GM23338 (cell line): ENCODE measurements around the gene CHST10. TPM values are rescaled to one million over a fixed set of nuclear protein-coding genes. Genes with fewer than 3 reads are reported as not detected.

Experiments
- ATAC-seq: fragments of 200-7000 bp; cut with Tn5 transposase; 3 replicates; pipeline ENCODE4 v1.9.1; 2020
- DNase-seq: peaks from one replicate; pipeline ENCODE4 v3.0.0-alpha.2; 2015; ENCODE audit warnings: low spot score
- H2AFZ ChIP-seq: fragments of 200-600 bp; sonication (generic); 2 replicates; pipeline ENCODE4 v1.8.0; 2016; ENCODE audit warnings: antibody characterized with exemption, mild to moderate bottlenecking, moderate library complexity
- H3F3A ChIP-seq: fragments of 200-600 bp; sonication (generic); replicated peaks from 2 replicates; pipeline ENCODE4 v1.8.0; 2017; ENCODE audit warnings: antibody characterized with exemption, mixed run types, low read depth
- H3K27ac ChIP-seq: fragments of 200-600 bp; sonication (generic); 2 replicates; pipeline ENCODE4 v1.6.1; 2016; ENCODE audit warnings: low read depth
- H3K27me3 ChIP-seq: fragments of 200-600 bp; sonication (generic); 2 replicates; pipeline ENCODE4 v1.8.0; 2016; ENCODE audit warnings: mild to moderate bottlenecking, mixed run types, moderate library complexity; ENCODE audit not compliant: insufficient read depth
- H3K36me3 ChIP-seq: fragments of 200-600 bp; sonication (generic); 2 replicates; pipeline ENCODE4 v1.8.0; 2016; ENCODE audit warnings: mild to moderate bottlenecking; ENCODE audit not compliant: insufficient read depth
- H3K4me1 ChIP-seq: fragments of 200-600 bp; sonication (generic); 2 replicates; pipeline ENCODE4 v1.8.0; 2016; ENCODE audit warnings: mild to moderate bottlenecking, moderate library complexity; ENCODE audit not compliant: insufficient read depth
- H3K4me2 ChIP-seq: fragments of 200-600 bp; sonication (generic); 2 replicates; pipeline ENCODE4 v1.7.1; 2017; ENCODE audit warnings: mixed run types
- H3K4me3 ChIP-seq: fragments of 200-600 bp; sonication (generic); 2 replicates; pipeline ENCODE4 v1.6.1; 2016; ENCODE audit warnings: mixed run types
- H3K79me2 ChIP-seq: fragments of 200-600 bp; sonication (generic); replicated peaks from 2 replicates; pipeline ENCODE4 v1.8.0; 2017; ENCODE audit warnings: mild to moderate bottlenecking; ENCODE audit not compliant: insufficient read depth
- H3K9me2 ChIP-seq: fragments of 200-600 bp; sonication (generic); 2 replicates; pipeline ENCODE4 v1.8.0; 2017; ENCODE audit not compliant: insufficient read depth
- H4K20me1 ChIP-seq: fragments of 200-600 bp; sonication (generic); replicated peaks from 2 replicates; pipeline ENCODE4 v1.8.0; 2017; ENCODE audit warnings: mild to moderate bottlenecking; ENCODE audit not compliant: insufficient read depth
- H3K27ac Mint-ChIP-seq: 2 replicates; pipeline ENCODE4 v1.8.0; 2020; ENCODE audit warnings: inconsistent platforms, mild to moderate bottlenecking, moderate library complexity, mixed read lengths
- H3K27me3 Mint-ChIP-seq: 3 replicates; pipeline ENCODE4 v1.8.0; 2022; ENCODE audit warnings: low read depth, mild to moderate bottlenecking, moderate library complexity, mixed read lengths, inconsistent platforms; ENCODE audit not compliant: insufficient read depth, poor library complexity
- H3K36me3 Mint-ChIP-seq: 3 replicates; pipeline ENCODE4 v1.8.0; 2021; ENCODE audit warnings: low read depth, mild to moderate bottlenecking, inconsistent platforms, moderate library complexity, mixed read lengths
- H3K4me1 Mint-ChIP-seq: 3 replicates; pipeline ENCODE4 v1.8.0; 2020; ENCODE audit warnings: mild to moderate bottlenecking, inconsistent platforms, mixed read lengths
- H3K4me3 Mint-ChIP-seq: 3 replicates; pipeline ENCODE4 v1.8.0; 2021; ENCODE audit warnings: moderate library complexity, mild to moderate bottlenecking, inconsistent platforms, mixed read lengths
- H3K9me3 Mint-ChIP-seq: 3 replicates; pipeline ENCODE4 v1.8.0; 2020; ENCODE audit warnings: moderate library complexity, mild to moderate bottlenecking, inconsistent platforms, mixed read lengths
- CREB1 ChIP-seq: fragments of 250-450 bp; sonication (Bioruptor Pico); IDR thresholded peaks from 2 replicates; pipeline ENCODE4 v1.5.0; 2020; ENCODE audit warnings: low read depth, mild to moderate bottlenecking, moderate library complexity
- EZH2 ChIP-seq: fragments of 200-600 bp; sonication (generic); IDR thresholded peaks from one replicate; pipeline ENCODE4 v1.8.0; 2017; ENCODE audit warnings: antibody characterized with exemption, mild to moderate bottlenecking, low read depth; ENCODE audit not compliant: unreplicated experiment
- EZH2phosphoT487 ChIP-seq: fragments of 200-600 bp; sonication (generic); IDR thresholded peaks from one replicate; pipeline ENCODE4 v1.8.1; 2018; ENCODE audit warnings: antibody characterized with exemption; ENCODE audit not compliant: unreplicated experiment
- JUNB ChIP-seq: IDR thresholded peaks from one replicate; pipeline ENCODE4 v1.6.1; 2016; ENCODE audit warnings: antibody characterized with exemption; ENCODE audit not compliant: unreplicated experiment
- NANOG ChIP-seq: IDR thresholded peaks from 2 replicates; pipeline ENCODE4 v1.6.1; 2016; ENCODE audit warnings: antibody characterized with exemption, borderline replicate concordance
- POLR2AphosphoS5 ChIP-seq: IDR thresholded peaks from 2 replicates; pipeline ENCODE4 v1.6.1; 2016; ENCODE audit warnings: antibody characterized with exemption, low read depth
- STAT1 ChIP-seq: IDR thresholded peaks from one replicate; pipeline ENCODE4 v1.6.1; 2016; ENCODE audit warnings: antibody characterized with exemption; ENCODE audit not compliant: unreplicated experiment
- ZNF114 ChIP-seq: fragments of 250-450 bp; sonication (Bioruptor Pico); IDR thresholded peaks from 2 replicates; pipeline ENCODE4 v1.5.0; 2020; ENCODE audit warnings: mild to moderate bottlenecking, moderate library complexity
- ZNF331 ChIP-seq: fragments of 250-450 bp; sonication (Bioruptor Pico); IDR thresholded peaks from 2 replicates; pipeline ENCODE4 v1.5.0; 2020; ENCODE audit warnings: low read depth, mild to moderate bottlenecking, moderate library complexity
- polyA plus RNA-seq: library from polyadenylated mRNA; unstranded; fragments of >200 nt; fragmentation: Nextera tagmentation; extraction: Ambion mirVana; gene quantifications from 2 replicates; pipeline ENCODE4 v1.2.1, GENCODE V29; 2016
- total RNA-seq: library from RNA; depleted of rRNA; stranded (reverse); fragments of >200 nt; shearing (Covaris generic); gene quantifications from 2 replicates; pipeline ENCODE4 v1.2.3, GENCODE V29; 2014
- TF ChIP-seq, protein P1 (sequence below): IDR thresholded peaks from 2 replicates; pipeline ENCODE4 v1.6.1; 2016; ENCODE audit warnings: antibody characterized with exemption
- TF ChIP-seq, protein P2 (sequence below): IDR thresholded peaks from one replicate; pipeline ENCODE4 v1.6.1; 2018; ENCODE audit warnings: antibody characterized with exemption; ENCODE audit not compliant: unreplicated experiment
- TF ChIP-seq, protein P3 (sequence below): fragments of 250-450 bp; sonication (Bioruptor Pico); IDR thresholded peaks from 2 replicates; pipeline ENCODE4 v1.5.0; 2020; ENCODE audit warnings: mild to moderate bottlenecking, moderate library complexity
- TF ChIP-seq, protein P4 (sequence below), 2 experiments: fragments of 200-600 bp in 1 of 2; sonication (generic) in 1 of 2; conservative IDR thresholded peaks; 2 replicates each; pipeline versions ENCODE4 v1.5.1 to v1.6.1; 2016 to 2017; ENCODE audit warnings: antibody characterized with exemption in 2 of 2, low read depth in 2 of 2, mild to moderate bottlenecking in 2 of 2, moderate library complexity in 1 of 2

CHST10 gene
- total and polyA plus RNA-seq, 2 experiments from 2014 or later: 7.7 to 24.5 TPM

DNA sequence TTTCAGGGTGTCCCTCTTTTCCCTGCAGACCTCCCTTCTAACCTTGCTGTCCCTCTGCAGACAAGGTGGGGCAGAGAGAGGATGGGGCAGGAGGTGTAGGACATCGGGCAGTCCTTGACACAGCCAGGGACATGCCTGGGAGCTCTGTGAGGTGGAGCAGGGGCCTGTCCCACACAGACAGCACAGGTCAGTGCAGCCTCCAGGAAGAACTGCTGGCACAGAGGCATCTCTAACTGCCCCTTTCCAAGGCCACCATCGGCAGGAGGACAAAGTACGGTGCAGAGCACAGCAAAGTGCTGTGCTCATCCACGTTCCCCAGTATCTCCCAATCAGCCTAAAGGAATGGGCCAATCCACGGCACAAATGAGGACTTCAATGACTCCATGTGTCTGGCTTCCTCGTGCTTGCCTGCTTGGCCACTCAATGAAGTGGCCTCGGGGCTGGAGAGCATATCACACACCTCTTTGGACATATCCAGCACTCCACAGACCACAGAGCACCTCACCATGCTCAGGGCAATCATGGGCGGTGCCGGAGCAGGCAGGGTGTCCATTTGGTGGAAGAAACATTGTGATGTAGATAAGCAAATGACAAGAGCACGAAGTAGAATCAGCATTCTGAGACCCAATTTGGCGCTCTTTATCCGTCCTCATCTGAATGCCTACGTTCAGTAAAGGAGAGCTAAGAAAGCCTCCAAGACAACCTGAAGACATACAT lies 11.9 kb downstream of the CHST10 start:
- H3K36me3 ChIP-seq: 0 out of 2 replicates have a peak, but pooled peaks cover 12% of the 10 kb centered on the region
- no peak overlapping the region for H3K27ac Mint-ChIP-seq

More for the DNA sequence above, 11.9 kb downstream of the CHST10 start:
- peaks cover 37% of the 10 kb centered on the region for H3K4me1 Mint-ChIP-seq
- H3K9me3 Mint-ChIP-seq: no peaks in the 10 kb centered on the region; the same call in 2 of the 3 replicates
- H3K36me3 Mint-ChIP-seq: peaks cover 68% of the 10 kb centered on the region
- H3K27me3 Mint-ChIP-seq: peaks cover 1% of the 10 kb centered on the region
- no peak for ATAC-seq
- TF ChIP-seq POLR2AphosphoS5 (no peak), EZH2 (no peak), ZNF331 (CRISPR knock-in tag) (no peak), ZNF114 (CRISPR knock-in tag) (no peak), CREB1 (no peak), EZH2phosphoT487 (no peak), NANOG (no peak), JUNB (no peak), STAT1 (no peak)
- TF ChIP-seq, protein P1, sequence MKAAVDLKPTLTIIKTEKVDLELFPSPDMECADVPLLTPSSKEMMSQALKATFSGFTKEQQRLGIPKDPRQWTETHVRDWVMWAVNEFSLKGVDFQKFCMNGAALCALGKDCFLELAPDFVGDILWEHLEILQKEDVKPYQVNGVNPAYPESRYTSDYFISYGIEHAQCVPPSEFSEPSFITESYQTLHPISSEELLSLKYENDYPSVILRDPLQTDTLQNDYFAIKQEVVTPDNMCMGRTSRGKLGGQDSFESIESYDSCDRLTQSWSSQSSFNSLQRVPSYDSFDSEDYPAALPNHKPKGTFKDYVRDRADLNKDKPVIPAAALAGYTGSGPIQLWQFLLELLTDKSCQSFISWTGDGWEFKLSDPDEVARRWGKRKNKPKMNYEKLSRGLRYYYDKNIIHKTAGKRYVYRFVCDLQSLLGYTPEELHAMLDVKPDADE: no peak
- TF ChIP-seq, protein P2, sequence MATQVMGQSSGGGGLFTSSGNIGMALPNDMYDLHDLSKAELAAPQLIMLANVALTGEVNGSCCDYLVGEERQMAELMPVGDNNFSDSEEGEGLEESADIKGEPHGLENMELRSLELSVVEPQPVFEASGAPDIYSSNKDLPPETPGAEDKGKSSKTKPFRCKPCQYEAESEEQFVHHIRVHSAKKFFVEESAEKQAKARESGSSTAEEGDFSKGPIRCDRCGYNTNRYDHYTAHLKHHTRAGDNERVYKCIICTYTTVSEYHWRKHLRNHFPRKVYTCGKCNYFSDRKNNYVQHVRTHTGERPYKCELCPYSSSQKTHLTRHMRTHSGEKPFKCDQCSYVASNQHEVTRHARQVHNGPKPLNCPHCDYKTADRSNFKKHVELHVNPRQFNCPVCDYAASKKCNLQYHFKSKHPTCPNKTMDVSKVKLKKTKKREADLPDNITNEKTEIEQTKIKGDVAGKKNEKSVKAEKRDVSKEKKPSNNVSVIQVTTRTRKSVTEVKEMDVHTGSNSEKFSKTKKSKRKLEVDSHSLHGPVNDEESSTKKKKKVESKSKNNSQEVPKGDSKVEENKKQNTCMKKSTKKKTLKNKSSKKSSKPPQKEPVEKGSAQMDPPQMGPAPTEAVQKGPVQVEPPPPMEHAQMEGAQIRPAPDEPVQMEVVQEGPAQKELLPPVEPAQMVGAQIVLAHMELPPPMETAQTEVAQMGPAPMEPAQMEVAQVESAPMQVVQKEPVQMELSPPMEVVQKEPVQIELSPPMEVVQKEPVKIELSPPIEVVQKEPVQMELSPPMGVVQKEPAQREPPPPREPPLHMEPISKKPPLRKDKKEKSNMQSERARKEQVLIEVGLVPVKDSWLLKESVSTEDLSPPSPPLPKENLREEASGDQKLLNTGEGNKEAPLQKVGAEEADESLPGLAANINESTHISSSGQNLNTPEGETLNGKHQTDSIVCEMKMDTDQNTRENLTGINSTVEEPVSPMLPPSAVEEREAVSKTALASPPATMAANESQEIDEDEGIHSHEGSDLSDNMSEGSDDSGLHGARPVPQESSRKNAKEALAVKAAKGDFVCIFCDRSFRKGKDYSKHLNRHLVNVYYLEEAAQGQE: no peak
- TF ChIP-seq, protein P3, sequence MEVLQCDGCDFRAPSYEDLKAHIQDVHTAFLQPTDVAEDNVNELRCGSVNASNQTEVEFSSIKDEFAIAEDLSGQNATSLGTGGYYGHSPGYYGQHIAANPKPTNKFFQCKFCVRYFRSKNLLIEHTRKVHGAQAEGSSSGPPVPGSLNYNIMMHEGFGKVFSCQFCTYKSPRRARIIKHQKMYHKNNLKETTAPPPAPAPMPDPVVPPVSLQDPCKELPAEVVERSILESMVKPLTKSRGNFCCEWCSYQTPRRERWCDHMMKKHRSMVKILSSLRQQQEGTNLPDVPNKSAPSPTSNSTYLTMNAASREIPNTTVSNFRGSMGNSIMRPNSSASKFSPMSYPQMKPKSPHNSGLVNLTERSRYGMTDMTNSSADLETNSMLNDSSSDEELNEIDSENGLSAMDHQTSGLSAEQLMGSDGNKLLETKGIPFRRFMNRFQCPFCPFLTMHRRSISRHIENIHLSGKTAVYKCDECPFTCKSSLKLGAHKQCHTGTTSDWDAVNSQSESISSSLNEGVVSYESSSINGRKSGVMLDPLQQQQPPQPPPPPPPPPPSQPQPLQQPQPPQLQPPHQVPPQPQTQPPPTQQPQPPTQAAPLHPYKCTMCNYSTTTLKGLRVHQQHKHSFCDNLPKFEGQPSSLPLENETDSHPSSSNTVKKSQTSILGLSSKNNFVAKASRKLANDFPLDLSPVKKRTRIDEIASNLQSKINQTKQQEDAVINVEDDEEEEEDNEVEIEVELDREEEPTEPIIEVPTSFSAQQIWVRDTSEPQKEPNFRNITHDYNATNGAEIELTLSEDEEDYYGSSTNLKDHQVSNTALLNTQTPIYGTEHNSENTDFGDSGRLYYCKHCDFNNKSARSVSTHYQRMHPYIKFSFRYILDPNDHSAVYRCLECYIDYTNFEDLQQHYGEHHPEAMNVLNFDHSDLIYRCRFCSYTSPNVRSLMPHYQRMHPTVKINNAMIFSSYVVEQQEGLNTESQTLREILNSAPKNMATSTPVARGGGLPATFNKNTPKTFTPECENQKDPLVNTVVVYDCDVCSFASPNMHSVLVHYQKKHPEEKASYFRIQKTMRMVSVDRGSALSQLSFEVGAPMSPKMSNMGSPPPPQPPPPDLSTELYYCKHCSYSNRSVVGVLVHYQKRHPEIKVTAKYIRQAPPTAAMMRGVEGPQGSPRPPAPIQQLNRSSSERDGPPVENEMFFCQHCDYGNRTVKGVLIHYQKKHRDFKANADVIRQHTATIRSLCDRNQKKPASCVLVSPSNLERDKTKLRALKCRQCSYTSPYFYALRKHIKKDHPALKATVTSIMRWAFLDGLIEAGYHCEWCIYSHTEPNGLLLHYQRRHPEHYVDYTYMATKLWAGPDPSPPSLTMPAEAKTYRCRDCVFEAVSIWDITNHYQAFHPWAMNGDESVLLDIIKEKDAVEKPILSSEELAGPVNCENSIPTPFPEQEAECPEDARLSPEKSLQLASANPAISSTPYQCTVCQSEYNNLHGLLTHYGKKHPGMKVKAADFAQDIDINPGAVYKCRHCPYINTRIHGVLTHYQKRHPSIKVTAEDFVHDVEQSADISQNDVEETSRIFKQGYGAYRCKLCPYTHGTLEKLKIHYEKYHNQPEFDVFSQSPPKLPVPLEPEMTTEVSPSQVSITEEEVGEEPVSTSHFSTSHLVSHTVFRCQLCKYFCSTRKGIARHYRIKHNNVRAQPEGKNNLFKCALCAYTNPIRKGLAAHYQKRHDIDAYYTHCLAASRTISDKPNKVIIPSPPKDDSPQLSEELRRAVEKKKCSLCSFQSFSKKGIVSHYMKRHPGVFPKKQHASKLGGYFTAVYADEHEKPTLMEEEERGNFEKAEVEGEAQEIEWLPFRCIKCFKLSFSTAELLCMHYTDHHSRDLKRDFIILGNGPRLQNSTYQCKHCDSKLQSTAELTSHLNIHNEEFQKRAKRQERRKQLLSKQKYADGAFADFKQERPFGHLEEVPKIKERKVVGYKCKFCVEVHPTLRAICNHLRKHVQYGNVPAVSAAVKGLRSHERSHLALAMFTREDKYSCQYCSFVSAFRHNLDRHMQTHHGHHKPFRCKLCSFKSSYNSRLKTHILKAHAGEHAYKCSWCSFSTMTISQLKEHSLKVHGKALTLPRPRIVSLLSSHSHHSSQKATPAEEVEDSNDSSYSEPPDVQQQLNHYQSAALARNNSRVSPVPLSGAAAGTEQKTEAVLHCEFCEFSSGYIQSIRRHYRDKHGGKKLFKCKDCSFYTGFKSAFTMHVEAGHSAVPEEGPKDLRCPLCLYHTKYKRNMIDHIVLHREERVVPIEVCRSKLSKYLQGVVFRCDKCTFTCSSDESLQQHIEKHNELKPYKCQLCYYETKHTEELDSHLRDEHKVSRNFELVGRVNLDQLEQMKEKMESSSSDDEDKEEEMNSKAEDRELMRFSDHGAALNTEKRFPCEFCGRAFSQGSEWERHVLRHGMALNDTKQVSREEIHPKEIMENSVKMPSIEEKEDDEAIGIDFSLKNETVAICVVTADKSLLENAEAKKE (CRISPR knock-in tag): no peak
- TF ChIP-seq, protein P4, sequence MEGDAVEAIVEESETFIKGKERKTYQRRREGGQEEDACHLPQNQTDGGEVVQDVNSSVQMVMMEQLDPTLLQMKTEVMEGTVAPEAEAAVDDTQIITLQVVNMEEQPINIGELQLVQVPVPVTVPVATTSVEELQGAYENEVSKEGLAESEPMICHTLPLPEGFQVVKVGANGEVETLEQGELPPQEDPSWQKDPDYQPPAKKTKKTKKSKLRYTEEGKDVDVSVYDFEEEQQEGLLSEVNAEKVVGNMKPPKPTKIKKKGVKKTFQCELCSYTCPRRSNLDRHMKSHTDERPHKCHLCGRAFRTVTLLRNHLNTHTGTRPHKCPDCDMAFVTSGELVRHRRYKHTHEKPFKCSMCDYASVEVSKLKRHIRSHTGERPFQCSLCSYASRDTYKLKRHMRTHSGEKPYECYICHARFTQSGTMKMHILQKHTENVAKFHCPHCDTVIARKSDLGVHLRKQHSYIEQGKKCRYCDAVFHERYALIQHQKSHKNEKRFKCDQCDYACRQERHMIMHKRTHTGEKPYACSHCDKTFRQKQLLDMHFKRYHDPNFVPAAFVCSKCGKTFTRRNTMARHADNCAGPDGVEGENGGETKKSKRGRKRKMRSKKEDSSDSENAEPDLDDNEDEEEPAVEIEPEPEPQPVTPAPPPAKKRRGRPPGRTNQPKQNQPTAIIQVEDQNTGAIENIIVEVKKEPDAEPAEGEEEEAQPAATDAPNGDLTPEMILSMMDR (conservative IDR thresholded peaks at IDR 0.05; ENCODE audit: low read depth in 2 of 2): no peak
- H3K4me3 Mint-ChIP-seq: no peak overlapping the region
- Histone ChIP-seq H3K4me3 (no peak overlapping the region), H3F3A (no peaks in the 10 kb centered on the region), H3K27ac (no peak overlapping the region), H3K4me1 (peaks cover 14% of the 10 kb centered on the region), H3K27me3 (no peaks in the 10 kb centered on the region), H3K4me2 (no peak overlapping the region), H2AFZ (no peak overlapping the region), H3K9me2 (no peaks in the 10 kb centered on the region), H3K79me2 (peaks cover 25% of the 10 kb centered on the region), H4K20me1 (no peaks in the 10 kb centered on the region; the same call in none of the 2 replicates)
- DNase-seq: no peak
